Measurements from ENCODE around the gene CD300E.
"Not testable (repeated sequence)": the region's sequence is repeated elsewhere in the genome, so short reads cannot be mapped to it uniquely, and the experiment has no call there.

The CD300E gene

DNA sequence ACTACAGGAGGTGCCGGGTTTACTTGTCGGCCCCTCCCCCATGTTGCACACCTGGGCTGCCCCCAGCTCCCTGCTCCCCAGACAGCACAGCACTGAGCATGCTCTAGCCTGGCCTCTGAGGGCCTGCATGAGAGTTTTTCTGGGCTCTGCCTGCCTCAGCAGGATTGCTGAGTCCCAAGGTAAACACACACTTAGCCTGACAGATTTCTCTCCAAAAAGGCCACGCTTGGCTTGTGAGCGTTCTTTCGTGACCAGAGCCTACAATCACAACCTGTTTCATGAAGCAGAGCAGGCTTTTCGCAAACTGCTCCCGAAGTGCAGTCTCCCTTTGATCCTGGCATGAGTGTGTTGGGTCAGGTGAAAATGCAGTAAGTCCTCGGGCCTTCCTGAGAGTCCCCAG, 9.8 kb upstream of the CD300E start:
- DNase-seq, result no peak

DNA sequence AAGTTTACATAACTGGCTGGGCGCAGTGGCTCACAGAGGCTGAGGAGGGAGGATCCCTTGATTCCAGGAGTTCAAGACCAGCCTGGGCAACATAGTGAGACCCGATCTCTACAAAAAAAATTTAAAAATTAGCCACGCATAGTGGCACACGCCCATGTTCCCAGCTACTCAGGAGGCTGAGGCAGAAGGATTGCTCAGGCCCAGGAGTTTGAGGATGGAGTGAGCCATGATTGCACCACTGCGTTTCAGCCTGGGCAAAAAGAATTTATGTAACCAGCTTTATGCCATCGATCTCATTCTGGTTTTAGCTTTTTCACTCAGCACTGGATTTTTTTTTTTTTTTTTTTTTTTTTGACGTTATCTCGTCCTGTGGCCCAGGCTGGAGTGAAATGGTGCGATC, 9.1 kb upstream of the CD300E start:
- no peak for DNase-seq

DNA sequence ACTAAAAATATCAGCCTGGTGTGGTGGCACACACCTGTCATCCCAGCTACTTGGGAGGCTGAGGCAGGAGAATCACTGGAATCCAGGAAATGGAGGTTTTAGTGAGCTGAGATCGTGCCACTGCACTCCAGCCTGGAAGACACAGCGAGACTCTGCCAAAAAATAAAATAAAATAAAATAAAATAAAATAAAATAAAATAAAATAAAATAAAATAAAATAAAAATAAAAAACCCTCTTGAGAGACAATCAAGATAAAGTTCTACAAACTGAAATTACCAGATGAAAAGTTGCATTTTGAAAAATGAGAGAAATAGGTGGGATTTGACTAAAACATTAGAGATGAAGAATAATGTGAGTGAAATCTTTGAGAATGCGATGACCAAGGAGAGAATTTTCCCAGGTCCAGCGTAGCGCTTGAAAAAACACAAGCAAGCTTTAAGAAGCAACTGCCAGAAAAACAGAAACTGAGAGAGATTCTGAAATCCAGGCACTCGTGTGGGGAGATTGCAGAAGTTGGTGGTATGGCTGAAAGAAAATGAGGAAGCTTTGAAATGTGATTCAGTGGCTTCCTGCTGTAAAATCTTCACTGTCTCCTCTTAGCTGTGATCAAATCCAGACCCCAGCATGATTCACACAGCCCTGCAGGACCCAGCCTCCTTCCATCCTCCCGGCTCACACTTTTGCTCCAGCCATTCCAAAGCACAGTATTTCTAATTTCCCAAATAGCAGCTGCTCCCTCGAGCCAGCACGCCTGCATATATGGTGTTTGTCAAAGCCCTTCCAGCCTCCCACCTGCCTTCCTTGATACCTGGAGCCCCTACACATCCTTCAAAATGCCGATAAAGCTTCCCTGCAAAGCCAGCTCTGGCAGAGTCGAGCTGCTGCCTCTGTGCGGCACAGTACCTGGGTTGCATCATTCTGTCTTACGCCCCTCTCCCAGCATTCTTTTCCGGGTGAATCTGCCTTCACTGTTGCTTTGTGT, 8.2 kb upstream of the CD300E start:
- no peak for DNase-seq

DNA sequence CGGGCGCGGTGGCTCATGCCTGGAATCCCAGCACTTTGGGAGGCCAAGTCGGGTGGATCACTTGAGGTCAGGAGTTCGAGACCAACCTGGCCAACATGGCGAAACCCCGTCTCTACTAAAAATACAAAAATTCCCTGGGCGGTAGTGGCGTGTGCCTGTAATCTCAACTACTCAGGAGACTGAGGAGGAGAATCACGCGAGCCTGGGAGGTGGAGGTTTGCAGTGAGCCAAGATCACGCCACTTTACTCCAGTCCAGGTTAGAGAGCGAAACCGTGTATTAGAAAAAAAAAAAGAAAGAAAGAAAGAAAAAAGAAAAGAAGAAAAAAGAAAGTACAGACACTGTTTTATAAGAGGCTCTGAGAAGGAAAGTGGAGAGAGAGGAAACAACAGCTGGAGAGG, 6.7 kb upstream of the CD300E start:
- not testable (repeated sequence) for DNase-seq

DNA sequence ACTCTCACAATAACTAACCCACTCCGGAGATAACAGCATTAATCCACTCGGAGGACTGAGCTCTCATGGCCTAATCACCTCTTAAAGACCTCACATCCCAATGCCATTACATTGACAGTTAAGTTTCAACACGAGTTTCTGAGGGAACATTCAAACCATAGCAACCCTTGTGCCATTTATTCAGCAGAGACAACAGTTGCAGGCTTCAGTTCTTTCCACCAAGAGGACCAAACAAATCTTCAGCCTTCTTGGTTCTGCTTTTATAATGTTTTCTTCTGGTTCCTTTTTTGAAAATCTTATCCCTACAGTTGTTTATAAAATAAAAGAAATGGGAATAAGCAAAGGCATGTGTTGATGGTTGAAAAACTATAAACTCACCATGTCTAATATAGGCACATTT, 2.1 kb upstream of the CD300E start:
- DNase-seq, result no peak

DNA sequence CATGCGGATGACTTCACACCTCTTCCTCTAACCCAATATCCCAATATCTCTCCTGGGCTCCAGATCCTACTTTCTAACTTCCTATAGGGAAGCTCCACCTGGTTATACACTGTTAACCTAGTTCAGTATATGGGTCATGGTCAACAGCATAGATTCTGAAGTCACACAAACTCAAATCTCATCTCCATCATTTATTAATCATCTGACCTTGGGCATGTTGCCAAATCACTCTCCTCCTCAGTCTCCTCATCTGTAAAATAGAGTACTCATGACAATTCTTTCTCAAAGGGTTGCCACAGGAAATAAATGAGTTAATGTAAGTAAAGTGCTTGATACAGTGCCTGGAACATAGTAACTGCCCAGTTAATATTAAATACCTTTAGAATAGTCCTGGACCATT, 593 bp upstream of the CD300E start:
- DNase-seq, result no peak

- DNase-seq, result no peak
Observed at GRCh38 chr17:74619077-74619673, 4.4 kb downstream of the CD300E start.

- no peak for DNase-seq
Observed at GRCh38 chr17:74618451-74618850, 5.1 kb downstream of the CD300E start.

DNA sequence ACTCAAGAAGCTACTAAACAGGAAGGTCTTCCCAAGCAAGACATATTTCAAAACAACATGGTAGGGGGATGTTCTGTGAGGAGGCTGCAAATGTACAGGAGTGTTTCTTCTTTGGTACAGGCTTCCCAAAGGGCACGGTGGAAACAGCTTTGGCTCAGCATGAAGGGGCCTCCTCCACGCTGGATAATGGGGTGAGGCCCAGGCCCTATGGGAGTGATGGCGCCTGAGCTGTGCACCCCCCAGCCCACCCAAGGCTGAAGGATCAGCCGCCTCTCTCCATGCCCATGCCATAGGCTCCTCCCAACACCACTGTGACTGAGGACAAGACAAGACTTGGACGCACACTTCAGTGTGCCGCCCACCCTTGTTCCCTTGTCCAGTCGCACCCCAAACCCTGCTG, 6.8 kb downstream of the CD300E start:
- no peak for DNase-seq

GRCh38 chr17:74612046-74612445, 11.5 kb downstream of the CD300E start:
- DNase-seq, result no peak

GRCh38 chr17:74610108-74610507, 13.4 kb downstream of the CD300E start:
- no peak for DNase-seq

GRCh38 chr17:74608511-74608910, 15.0 kb downstream of the CD300E start:
- DNase-seq, result no peak

DNA sequence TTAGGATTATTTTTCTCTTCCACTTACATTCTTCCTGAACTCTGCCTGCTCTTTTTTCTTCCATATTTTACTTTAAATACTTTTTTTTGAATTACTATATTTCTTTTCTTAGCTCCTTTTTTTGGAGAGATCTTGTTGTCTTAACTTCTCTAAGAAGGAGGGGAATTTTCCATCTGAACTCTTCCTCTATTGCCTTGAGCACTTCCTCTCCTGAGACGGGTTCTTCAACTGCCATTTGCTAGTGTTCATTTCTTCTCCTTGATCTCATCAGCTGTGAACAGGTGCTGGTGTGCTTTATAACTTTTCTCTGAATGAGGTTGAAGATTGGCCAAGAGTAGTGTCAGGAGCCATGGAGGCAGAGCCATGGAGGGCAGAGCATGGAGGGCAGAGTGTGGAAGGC, 16.3 kb downstream of the CD300E start:
- DNase-seq, result no peak

GRCh38 chr17:74606050-74606449, 17.5 kb downstream of the CD300E start:
- no peak for DNase-seq

- DNase-seq, result no peak
Observed at GRCh38 chr17:74605361-74605760, 18.2 kb downstream of the CD300E start.

- DNase-seq, result no peak
Observed at GRCh38 chr17:74604761-74605160, 18.8 kb downstream of the CD300E start.

DNA sequence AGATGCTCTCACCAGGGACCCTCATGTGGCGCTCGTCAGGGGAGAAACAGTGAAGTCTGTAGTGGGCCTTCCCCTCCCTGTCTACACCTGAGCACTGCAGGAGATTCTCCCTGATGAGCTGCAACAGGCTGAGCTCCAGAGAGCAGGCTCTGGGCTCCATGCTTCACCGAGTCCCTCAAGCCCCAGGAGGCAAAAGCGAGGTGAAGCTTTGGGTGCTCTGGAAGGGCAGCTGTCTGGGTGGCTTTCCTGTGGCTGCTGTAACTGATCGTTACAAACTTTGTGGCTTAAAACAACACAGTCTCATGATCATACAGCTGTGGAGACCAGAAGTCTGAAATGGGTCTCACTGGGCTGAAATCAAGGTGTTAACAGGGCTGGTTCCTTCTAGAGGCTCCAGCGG, 19.3 kb downstream of the CD300E start:
- DNase-seq, result no peak

DNA sequence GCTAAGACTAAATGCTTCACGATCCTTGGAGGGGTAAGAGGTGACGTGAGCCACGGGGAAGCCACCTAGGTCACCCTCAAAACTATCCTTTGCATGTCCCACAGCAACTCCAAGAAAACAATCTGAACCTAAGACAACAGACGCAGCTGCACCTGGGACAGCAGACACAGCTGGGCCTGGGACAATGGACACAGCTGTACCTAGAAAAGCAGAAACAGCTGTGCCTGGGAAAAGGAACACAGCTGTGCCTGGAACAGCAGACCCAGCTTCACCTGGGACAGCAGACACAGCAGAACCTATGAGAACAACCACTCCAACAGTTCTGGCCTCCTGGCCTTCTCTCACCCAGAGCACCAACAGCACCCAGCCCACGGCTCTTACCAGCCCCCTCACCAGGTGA, 19.8 kb downstream of the CD300E start:
- DNase-seq, result no peak

GRCh38 chr17:74603037-74603635, 20.4 kb downstream of the CD300E start:
- DNase-seq, result no peak

DNA sequence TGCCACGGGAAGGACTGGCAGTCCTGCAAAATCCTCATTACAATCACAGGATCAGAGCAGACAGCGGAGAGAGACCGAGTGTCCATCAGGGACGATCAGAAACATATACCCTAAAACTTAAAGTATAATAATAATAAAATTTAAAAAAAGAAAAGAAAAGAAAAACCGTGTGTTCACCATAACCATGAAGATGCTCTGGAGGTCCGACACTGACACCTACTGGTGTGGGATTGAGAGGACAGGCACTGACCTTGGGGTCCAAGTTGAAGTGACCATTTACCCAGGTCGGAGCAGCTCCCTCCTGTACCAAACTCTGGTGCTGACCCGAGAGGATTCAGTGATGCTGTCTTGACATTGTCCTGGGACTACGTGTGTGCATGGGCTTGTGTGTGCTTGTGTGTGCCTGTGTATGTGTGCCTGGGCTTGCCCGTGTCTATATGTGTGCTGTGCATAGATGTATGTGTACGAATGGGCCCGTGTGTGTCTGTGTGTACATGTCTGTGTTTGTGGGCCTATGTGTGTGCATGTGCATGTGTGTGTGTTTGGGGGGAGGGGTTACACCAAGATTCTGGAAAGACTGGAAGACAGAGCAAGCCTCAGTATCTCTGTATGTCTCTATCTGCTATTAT, 21.5 kb downstream of the CD300E start:
- no peak for DNase-seq

GRCh38 chr17:74599448-74599939, 24.0 kb downstream of the CD300E start:
- DNase-seq, result no peak

DNA sequence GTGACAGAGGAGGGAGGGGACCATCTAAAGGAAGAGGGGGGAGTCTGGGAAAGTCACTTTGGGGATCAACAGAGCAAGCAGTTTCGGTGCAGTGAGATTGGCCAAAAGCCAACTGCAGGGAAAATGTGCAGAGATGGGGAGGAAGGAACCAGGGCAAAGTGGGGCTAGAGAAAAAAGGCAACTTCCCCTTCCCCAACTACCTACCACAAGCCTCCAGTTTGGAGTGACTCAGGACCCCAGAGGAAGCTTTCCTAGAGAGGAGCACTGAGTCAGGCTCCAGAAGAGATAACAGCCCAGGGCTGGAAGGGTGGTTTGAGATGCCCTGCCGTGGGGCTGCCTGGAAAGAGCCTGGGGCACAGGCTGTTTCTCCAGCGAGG, 24.5 kb downstream of the CD300E start:
- DNase-seq, result no peak

DNA sequence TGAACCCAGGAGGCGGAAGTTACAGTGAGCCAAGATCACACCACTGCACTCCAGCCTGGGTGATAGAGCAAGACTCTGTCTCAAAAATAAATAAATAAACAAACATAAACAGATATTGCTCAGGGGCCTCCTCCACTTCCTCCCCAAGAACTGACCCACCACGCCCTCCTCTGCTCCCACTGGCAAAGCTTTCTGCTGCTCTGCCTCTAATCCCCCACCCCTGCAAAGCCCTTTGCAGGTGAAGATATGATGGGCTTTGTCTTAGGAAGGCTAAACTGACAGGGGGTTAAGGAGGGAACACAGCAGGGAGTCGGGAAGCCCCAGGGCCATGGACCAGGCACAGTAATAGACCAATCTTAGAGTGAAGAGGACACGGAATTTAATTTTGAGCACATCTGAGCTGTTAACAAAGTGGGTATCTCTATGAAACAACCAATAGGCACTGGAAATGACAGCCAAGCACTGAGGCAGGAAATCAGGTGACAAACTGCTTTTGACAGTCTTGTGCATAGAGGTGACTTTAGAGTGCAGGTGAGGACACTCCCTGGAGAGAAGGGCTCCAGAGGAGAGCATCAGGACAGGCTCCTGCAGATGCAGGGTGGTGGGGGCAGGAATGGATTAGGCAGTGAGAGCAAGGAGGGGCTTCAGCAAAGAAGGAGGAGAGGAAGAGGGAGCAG, 25.1 kb downstream of the CD300E start:
- no peak for DNase-seq

Measured in effector CD8-positive, alpha-beta T cell (primary cell).